HepG2 (cell line): Measurements from ENCODE around the gene TMEM63C. TPM values are rescaled to one million over a fixed set of nuclear protein-coding genes. Genes with fewer than 3 reads are reported as not detected.

Experiments used
- ATAC-seq: fragments of 200-7000 bp; cut with Tn5 transposase; 3 replicates; pipeline ENCODE4 v1.9.1; 2020; ENCODE audit warnings: mild to moderate bottlenecking, moderate library complexity
- BruUV-seq: library from RNA; stranded (reverse); fragments of 400-500 nt; replicated peaks from 2 replicates; lab custom pipeline; 2021; lab: Mats Ljungman, UMichigan
- CTCF ChIA-PET: fragments of 300-600 bp; formaldehyde crosslinking; extraction: SDS; loops from one replicate; lab custom pipeline; 2021; ENCODE audit warnings: low total read pairs, inconsistent platforms, low intra/inter-chr PET ratio; lab: Yijun Ruan, JAX
- POLR2A ChIA-PET: fragments of 350-600 bp; sonication (Branson Sonifier 250); formaldehyde crosslinking; loops from one replicate; lab custom pipeline; 2020; ENCODE audit warnings: antibody characterized with exemption, inconsistent platforms; lab: Yijun Ruan, JAX
- DNase-seq: peaks from one replicate; pipeline ENCODE4 v3.0.0-alpha.2; 2015; ENCODE audit warnings: low spot score
- FAIRE-seq: peaks from 3 replicates; lab custom pipeline; 2011; peaks lifted over from hg19 to GRCh38; lab: Jason Lieb, UNC
- H2AFZ ChIP-seq: one replicate; pipeline ENCODE4 v1.6.1; 2011; ENCODE audit warnings: low read length, inconsistent platforms
- H3K27ac ChIP-seq: fragments of 300-600 bp; 3 replicates; pipeline ENCODE4 v1.8.0; 2011; ENCODE audit warnings: mixed run types, mild to moderate bottlenecking, mixed read lengths, low read length, inconsistent platforms; ENCODE audit not compliant: insufficient read depth; ENCODE audit errors: extremely low read length
- H3K27me3 ChIP-seq, 2 experiments: fragments of 200-600 bp in 1 of 2; 2 replicates in 1 of 2; 3 replicates in 1 of 2; pipeline versions ENCODE4 v1.6.0 to v1.8.0; 2011; ENCODE audit warnings: low read length in 2 of 2, mild to moderate bottlenecking in 2 of 2, moderate library complexity in 2 of 2, inconsistent platforms in 1 of 2; ENCODE audit not compliant: insufficient read depth in 2 of 2, control insufficient read depth in 1 of 2
- H3K36me3 ChIP-seq, 2 experiments: fragments of 200-600 bp in 1 of 2; replicated peaks in 1 of 2; 2 replicates in 1 of 2; 3 replicates in 1 of 2; pipeline versions ENCODE4 v1.5.1 to v1.8.0; 2011; ENCODE audit warnings: low read length in 2 of 2, inconsistent platforms in 1 of 2; ENCODE audit not compliant: insufficient read depth in 2 of 2, control insufficient read depth in 1 of 2
- H3K4me1 ChIP-seq: 2 replicates; pipeline ENCODE4 v1.5.1; 2012; ENCODE audit warnings: low read length, inconsistent platforms; ENCODE audit not compliant: insufficient read depth
- H3K4me2 ChIP-seq: 2 replicates; pipeline ENCODE4 v1.6.0; 2011; ENCODE audit warnings: low read depth, low read length, inconsistent platforms
- H3K4me3 ChIP-seq, 3 experiments: fragments of 200-600 bp in 1 of 3; sonication (generic), shearing (Covaris generic) in 1 of 3; replicated peaks in 1 of 3; 2 replicates each; pipeline ENCODE4 v1.5.1; 2011 to 2016; ENCODE audit warnings: low read length in 3 of 3, inconsistent platforms in 2 of 3, low read depth in 2 of 3, mild to moderate bottlenecking in 2 of 3, control low read depth in 1 of 3, mixed read lengths in 1 of 3; ENCODE audit not compliant: insufficient read depth in 1 of 3
- H3K79me2 ChIP-seq: one replicate; pipeline ENCODE4 v1.6.1; 2011; ENCODE audit warnings: low read length, inconsistent platforms; ENCODE audit not compliant: insufficient read depth
- H3K9ac ChIP-seq: 2 replicates; pipeline ENCODE4 v1.6.0; 2011; ENCODE audit warnings: mild to moderate bottlenecking, low read depth, low read length, inconsistent platforms; ENCODE audit not compliant: insufficient read depth
- H3K9me3 ChIP-seq: 2 replicates; pipeline ENCODE4 v1.5.1; 2012; ENCODE audit warnings: mild to moderate bottlenecking, low read length
- H4K20me1 ChIP-seq: 2 replicates; pipeline ENCODE4 v1.6.0; 2011; ENCODE audit warnings: inconsistent platforms, mild to moderate bottlenecking, low read length, moderate library complexity; ENCODE audit not compliant: insufficient read depth
- CCDC6 ChIP-seq: sonication (generic); formaldehyde crosslinking; IDR thresholded peaks from 2 replicates; pipeline ENCODE4 v1.8.1; 2022; ENCODE audit warnings: mild to moderate bottlenecking, missing genetic modification reagents, moderate library complexity
- ELF4 ChIP-seq: sonication (generic); formaldehyde crosslinking; IDR thresholded peaks from 2 replicates; pipeline ENCODE4 v1.5.0; 2020; ENCODE audit warnings: missing genetic modification reagents, mild to moderate bottlenecking, moderate library complexity, borderline replicate concordance
- HNRNPLL ChIP-seq: fragments of 200-400 bp; formaldehyde crosslinking; IDR thresholded peaks from 2 replicates; pipeline ENCODE4 v1.6.1; 2017; ENCODE audit warnings: mild to moderate bottlenecking, low read depth, low read length; ENCODE audit not compliant: poor library complexity, severe bottlenecking
- KLF11 ChIP-seq: IDR thresholded peaks from 2 replicates; pipeline ENCODE4 v1.6.1; 2016; ENCODE audit warnings: missing compliant biosample characterization
- RORA ChIP-seq: sonication (generic); formaldehyde crosslinking; IDR thresholded peaks from 2 replicates; pipeline ENCODE4 v1.5.0; 2020; ENCODE audit warnings: mild to moderate bottlenecking, missing genetic modification reagents, moderate library complexity
- ZBTB44 ChIP-seq: sonication (generic); formaldehyde crosslinking; IDR thresholded peaks from 2 replicates; pipeline ENCODE4 v1.4.0; 2020; ENCODE audit warnings: missing genetic modification reagents
- ZFP62 ChIP-seq: sonication (generic); formaldehyde crosslinking; IDR thresholded peaks from 2 replicates; pipeline ENCODE4 v1.4.0; 2020; ENCODE audit warnings: missing genetic modification reagents
- ZNF10 ChIP-seq: sonication (generic); formaldehyde crosslinking; IDR thresholded peaks from 2 replicates; pipeline ENCODE4 v1.4.0; 2020; ENCODE audit warnings: mild to moderate bottlenecking, low read depth, missing genetic modification reagents, borderline replicate concordance
- ZNF138 ChIP-seq: sonication (generic); formaldehyde crosslinking; IDR thresholded peaks from 2 replicates; pipeline ENCODE4 v1.5.0; 2020; ENCODE audit warnings: mild to moderate bottlenecking, low read depth, missing genetic modification reagents
- ZNF3 ChIP-seq: IDR thresholded peaks from 2 replicates; pipeline ENCODE4 v1.7.0; 2017; ENCODE audit warnings: inconsistent platforms
- ZNF460 ChIP-seq: sonication (generic); formaldehyde crosslinking; IDR thresholded peaks from 2 replicates; pipeline ENCODE4 v1.5.1; 2020; ENCODE audit warnings: missing genetic modification reagents, mild to moderate bottlenecking, borderline replicate concordance
- ZNF530 ChIP-seq: sonication (generic); formaldehyde crosslinking; IDR thresholded peaks from 2 replicates; pipeline ENCODE4 v1.5.0; 2020; ENCODE audit warnings: low read depth, mild to moderate bottlenecking, missing genetic modification reagents
- ZNF562 ChIP-seq: sonication (generic); formaldehyde crosslinking; IDR thresholded peaks from 2 replicates; pipeline ENCODE4 v1.8.0; 2022; ENCODE audit warnings: missing genetic modification reagents, borderline replicate concordance
- WGBS: methylation state at CpG from one replicate; pipeline ENCODE4 v1.1.6; 2017; ENCODE audit warnings: low lambda C conversion rate; 5-methylcytosine and 5-hydroxymethylcytosine counted together
- in situ Hi-C: cut with HindIII; loops from 2 replicates; pipeline ENCODE4 v1.10.0; 2017; ENCODE audit warnings: low pct_unique_long_range_greater_than_20kb; ENCODE audit not compliant: extremely low pct_ligation_motif_present
- intact Hi-C: fragments of 100-400 bp; cut with micrococcal nuclease; formaldehyde crosslinking; loops from one replicate; pipeline ENCODE4 v1.10.0; 2022; ENCODE audit not compliant: unreplicated experiment
- polyA plus RNA-seq, 8 experiments: library from polyadenylated mRNA; depleted of rRNA in 3 of 8; stranded (reverse) in 7 of 8; unstranded in 1 of 8; fragments of >200 nt; fragmentation: Illumina TruSeq in 4 of 8; extraction: Trizol in 4 of 8; gene quantifications; 2 replicates each; pipeline versions ENCODE4 v1.2.1 to v1.2.3, GENCODE V29; 2011 to 2016; ENCODE audit warnings: low read depth in 4 of 8, missing spikeins in 1 of 8, mixed read lengths in 1 of 8; ENCODE audit not compliant: insufficient read depth in 1 of 8
- total RNA-seq, 5 experiments: library from RNA; depleted of rRNA; stranded (reverse); fragments of >200 nt; fragmentation: Illumina TruSeq; extraction: Trizol; gene quantifications; 2 replicates each; pipeline ENCODE4 v1.2.3, GENCODE V29; 2016; ENCODE audit warnings: low read depth in 1 of 5
- TF ChIP-seq, protein P1 (sequence below): sonication (generic); formaldehyde crosslinking; IDR thresholded peaks from 2 replicates; pipeline ENCODE4 v1.4.0; 2020; ENCODE audit warnings: mild to moderate bottlenecking, low read depth, missing genetic modification reagents

The TMEM63C gene
- total and polyA plus RNA-seq, 2 of the 13 experiments (the other 11 are each of a cell fraction or from before 2014, with no cell fraction given): 0.17 to 0.27 TPM

GRCh38 chr14:77238996-77239395 is 57.4 kb downstream of the TMEM63C start:
- 34% methylated on average over 2 of the region's 4 CpGs for WGBS
- Histone ChIP-seq H3K4me2 (no peak overlapping the region), H3K4me1 (no peaks in the 10 kb centered on the region), H3K79me2 (no peaks in the 10 kb centered on the region), H2AFZ (no peak overlapping the region), H3K27ac (no peak overlapping the region), H3K27me3 (0 out of 5 replicates have a peak, but pooled peaks cover 0 to 3% of the 10 kb centered on the region in 2 experiments), H4K20me1 (no peaks in the 10 kb centered on the region), H3K36me3 (no peaks in the 10 kb centered on the region), H3K4me3 (no peak overlapping the region), H3K9me3 (no peaks in the 10 kb centered on the region), H3K9ac (no peak overlapping the region)
- ATAC-seq (no peak), DNase-seq (no peak), FAIRE-seq (no peak)
- POLR2A ChIA-PET: no interaction called here
- CTCF ChIA-PET: no interaction called here
- in situ Hi-C loops: no loop called here
- TF ChIP-seq CCDC6 (CRISPR knock-in tag) (no peak), ZNF460 (CRISPR knock-in tag) (no peak), ZBTB44 (CRISPR knock-in tag) (no peak), ZNF562 (CRISPR knock-in tag) (no peak), ZNF138 (CRISPR knock-in tag) (no peak), ZFP62 (no peak), ZNF10 (CRISPR knock-in tag) (no peak), ELF4 (CRISPR knock-in tag) (no peak), RORA (CRISPR knock-in tag) (no peak), HNRNPLL (no peak), ZNF530 (CRISPR knock-in tag) (no peak), ZNF3 (no peak), KLF11 (CRISPR knock-in tag) (no peak)
- TF ChIP-seq, protein P1, sequence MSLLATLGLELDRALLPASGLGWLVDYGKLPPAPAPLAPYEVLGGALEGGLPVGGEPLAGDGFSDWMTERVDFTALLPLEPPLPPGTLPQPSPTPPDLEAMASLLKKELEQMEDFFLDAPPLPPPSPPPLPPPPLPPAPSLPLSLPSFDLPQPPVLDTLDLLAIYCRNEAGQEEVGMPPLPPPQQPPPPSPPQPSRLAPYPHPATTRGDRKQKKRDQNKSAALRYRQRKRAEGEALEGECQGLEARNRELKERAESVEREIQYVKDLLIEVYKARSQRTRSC (CRISPR knock-in tag): no peak
- no TSS peak for BruUV-seq
- intact Hi-C loops: no loop called here
